Endothelial cell (in vitro differentiated cells): ENCODE data around the gene GJB4. TPM values are rescaled to one million over a fixed set of nuclear protein-coding genes. Genes with fewer than 3 reads are reported as not detected.

Experiments used
- DNase-seq: peaks from one replicate; pipeline ENCODE4 v3.0.0; 2021; ENCODE audit warnings: low spot score
- H3K27ac Mint-ChIP-seq: one replicate; pipeline ENCODE4 v1.8.0; 2021; ENCODE audit warnings: mixed read lengths, inconsistent platforms; ENCODE audit not compliant: unreplicated experiment
- H3K27me3 Mint-ChIP-seq: one replicate; pipeline ENCODE4 v1.8.0; 2021; ENCODE audit warnings: mild to moderate bottlenecking, moderate library complexity, mixed read lengths, inconsistent platforms; ENCODE audit not compliant: unreplicated experiment
- H3K36me3 Mint-ChIP-seq: one replicate; pipeline ENCODE4 v1.8.0; 2021; ENCODE audit warnings: mild to moderate bottlenecking, low read depth, mixed read lengths, inconsistent platforms; ENCODE audit not compliant: unreplicated experiment
- H3K4me1 Mint-ChIP-seq: one replicate; pipeline ENCODE4 v1.8.0; 2021; ENCODE audit warnings: mild to moderate bottlenecking, mixed read lengths, inconsistent platforms; ENCODE audit not compliant: unreplicated experiment
- H3K4me3 Mint-ChIP-seq: one replicate; pipeline ENCODE4 v1.8.0; 2021; ENCODE audit warnings: mild to moderate bottlenecking, mixed read lengths, inconsistent platforms; ENCODE audit not compliant: unreplicated experiment
- H3K9me3 Mint-ChIP-seq: one replicate; pipeline ENCODE4 v1.8.0; 2021; ENCODE audit warnings: mixed read lengths, inconsistent platforms; ENCODE audit not compliant: unreplicated experiment
- total RNA-seq: library from RNA; stranded (reverse); fragmentation: NEBNext Ultra II Directional; extraction: Animal tissue kit (Norgen Biotek cat#: 25700); gene quantifications from one replicate; pipeline ENCODE4 v1.2.1, GENCODE V29; 2021; ENCODE audit not compliant: unreplicated experiment
- TF ChIP-seq, protein P1 (sequence below): fragments of 200-600 bp; sonication (generic); IDR thresholded peaks from one replicate; pipeline ENCODE4 v1.5.0; 2021; ENCODE audit warnings: antibody characterized with exemption; ENCODE audit not compliant: unreplicated experiment

GJB4 gene
- total RNA-seq, 1 donor from 2014 or later, result not detected

DNA sequence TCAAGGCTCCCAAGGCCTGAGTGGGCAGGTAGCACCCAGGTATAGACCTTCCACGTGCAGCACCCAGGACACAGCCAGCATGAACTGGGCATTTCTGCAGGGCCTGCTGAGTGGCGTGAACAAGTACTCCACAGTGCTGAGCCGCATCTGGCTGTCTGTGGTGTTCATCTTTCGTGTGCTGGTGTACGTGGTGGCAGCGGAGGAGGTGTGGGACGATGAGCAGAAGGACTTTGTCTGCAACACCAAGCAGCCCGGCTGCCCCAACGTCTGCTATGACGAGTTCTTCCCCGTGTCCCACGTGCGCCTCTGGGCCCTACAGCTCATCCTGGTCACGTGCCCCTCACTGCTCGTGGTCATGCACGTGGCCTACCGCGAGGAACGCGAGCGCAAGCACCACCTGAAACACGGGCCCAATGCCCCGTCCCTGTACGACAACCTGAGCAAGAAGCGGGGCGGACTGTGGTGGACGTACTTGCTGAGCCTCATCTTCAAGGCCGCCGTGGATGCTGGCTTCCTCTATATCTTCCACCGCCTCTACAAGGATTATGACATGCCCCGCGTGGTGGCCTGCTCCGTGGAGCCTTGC lies 1.7 kb downstream of the GJB4 start:
- H3K36me3 Mint-ChIP-seq, result no peaks in the 10 kb centered on the region
- no peak for DNase-seq
- H3K27me3 Mint-ChIP-seq, result peaks cover 2% of the 10 kb centered on the region
- H3K27ac Mint-ChIP-seq, result no peak overlapping the region
- no peaks in the 10 kb centered on the region for H3K4me1 Mint-ChIP-seq
- TF ChIP-seq, protein P1, sequence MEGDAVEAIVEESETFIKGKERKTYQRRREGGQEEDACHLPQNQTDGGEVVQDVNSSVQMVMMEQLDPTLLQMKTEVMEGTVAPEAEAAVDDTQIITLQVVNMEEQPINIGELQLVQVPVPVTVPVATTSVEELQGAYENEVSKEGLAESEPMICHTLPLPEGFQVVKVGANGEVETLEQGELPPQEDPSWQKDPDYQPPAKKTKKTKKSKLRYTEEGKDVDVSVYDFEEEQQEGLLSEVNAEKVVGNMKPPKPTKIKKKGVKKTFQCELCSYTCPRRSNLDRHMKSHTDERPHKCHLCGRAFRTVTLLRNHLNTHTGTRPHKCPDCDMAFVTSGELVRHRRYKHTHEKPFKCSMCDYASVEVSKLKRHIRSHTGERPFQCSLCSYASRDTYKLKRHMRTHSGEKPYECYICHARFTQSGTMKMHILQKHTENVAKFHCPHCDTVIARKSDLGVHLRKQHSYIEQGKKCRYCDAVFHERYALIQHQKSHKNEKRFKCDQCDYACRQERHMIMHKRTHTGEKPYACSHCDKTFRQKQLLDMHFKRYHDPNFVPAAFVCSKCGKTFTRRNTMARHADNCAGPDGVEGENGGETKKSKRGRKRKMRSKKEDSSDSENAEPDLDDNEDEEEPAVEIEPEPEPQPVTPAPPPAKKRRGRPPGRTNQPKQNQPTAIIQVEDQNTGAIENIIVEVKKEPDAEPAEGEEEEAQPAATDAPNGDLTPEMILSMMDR, result no peak
- no peaks in the 10 kb centered on the region for H3K9me3 Mint-ChIP-seq
- H3K4me3 Mint-ChIP-seq, result no peak overlapping the region

DNA sequence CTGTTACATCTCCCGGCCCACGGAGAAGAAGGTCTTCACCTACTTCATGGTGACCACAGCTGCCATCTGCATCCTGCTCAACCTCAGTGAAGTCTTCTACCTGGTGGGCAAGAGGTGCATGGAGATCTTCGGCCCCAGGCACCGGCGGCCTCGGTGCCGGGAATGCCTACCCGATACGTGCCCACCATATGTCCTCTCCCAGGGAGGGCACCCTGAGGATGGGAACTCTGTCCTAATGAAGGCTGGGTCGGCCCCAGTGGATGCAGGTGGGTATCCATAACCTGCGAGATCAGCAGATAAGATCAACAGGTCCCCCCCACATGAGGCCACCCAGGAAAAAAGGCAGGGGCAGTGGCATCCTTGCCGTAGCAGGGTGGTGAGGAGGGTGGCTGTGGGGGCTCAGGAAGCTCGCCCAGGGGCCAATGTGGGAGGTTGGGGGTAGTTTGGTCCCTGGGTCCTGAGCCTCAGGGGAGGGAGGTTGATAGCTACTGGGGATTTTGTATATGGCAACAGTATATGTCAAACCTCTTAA lies 2.3 kb downstream of the GJB4 start:
- Mint-ChIP-seq H3K9me3 (no peaks in the 10 kb centered on the region), H3K4me1 (no peaks in the 10 kb centered on the region), H3K4me3 (no peak overlapping the region), H3K36me3 (no peaks in the 10 kb centered on the region), H3K27me3 (peaks cover 2% of the 10 kb centered on the region), H3K27ac (no peak overlapping the region)
- DNase-seq, result no peak
- TF ChIP-seq, protein P1, result no peak

DNA sequence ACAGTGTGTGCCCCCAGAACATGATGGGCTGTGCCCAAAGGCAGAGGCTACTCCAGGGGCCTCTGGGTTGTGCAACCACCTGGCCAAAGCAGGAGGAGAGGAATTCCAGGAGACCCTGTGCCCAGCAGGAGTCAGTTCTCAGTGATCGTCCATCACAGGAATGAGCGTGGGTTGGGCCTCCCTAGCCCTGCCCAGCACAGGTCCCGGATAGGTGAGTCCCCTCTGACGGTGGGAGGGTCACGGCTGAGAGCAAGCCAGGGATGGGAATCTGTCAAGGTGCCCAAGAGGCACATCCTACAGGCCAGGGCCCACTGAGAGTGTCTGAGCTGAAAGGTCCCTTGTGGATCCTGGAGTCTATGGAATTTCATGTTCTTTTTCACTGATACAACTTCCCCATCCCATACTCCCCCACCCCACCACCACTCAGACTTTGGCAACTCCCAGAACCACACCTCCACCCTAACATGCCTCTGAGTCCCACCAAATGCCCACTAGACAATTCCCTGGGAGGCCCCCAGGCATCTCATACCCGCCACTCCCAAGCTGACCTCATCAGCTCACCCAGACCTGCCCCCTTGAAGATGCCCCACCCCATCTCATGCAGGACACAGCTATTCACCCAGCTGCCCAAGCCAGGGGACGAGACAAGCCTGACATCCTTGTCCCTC lies 3.1 kb downstream of the GJB4 start:
- H3K27ac Mint-ChIP-seq, result no peak overlapping the region
- no peak for DNase-seq
- no peaks in the 10 kb centered on the region for H3K9me3 Mint-ChIP-seq
- no peaks in the 10 kb centered on the region for H3K4me1 Mint-ChIP-seq
- TF ChIP-seq, protein P1, result no peak
- H3K27me3 Mint-ChIP-seq, result peaks cover 2% of the 10 kb centered on the region
- H3K4me3 Mint-ChIP-seq, result no peak overlapping the region
- H3K36me3 Mint-ChIP-seq, result no peaks in the 10 kb centered on the region

DNA sequence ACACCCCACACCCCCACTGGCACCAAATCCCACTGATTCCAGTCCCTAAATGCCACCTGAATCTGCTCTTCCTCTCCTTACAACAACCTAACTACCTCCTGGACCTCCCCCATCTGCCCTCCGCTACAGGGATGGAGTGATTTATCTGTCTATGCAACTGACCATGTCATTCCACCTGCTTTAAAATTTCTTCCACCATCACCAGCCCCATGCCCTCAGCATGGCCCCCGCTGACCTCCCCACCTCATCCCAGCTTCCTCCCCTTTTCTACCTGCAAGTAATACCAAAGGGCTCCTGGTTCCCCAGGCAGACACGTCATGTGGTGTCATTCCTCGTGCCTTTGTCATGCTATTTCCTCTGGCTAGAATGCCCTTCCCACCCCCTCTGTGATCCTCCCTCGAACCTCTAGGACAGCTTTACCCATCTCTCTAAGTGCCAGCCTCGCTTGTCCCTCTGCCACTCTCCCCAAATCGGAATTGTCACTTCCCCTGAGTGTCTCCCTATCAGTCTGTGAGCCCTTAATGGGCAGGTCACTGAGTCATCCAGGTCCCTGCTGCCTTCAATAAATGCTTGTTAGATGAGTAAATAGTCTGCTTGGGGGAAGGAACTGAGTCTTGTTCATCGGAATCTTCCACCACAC lies 3.7 kb downstream of the GJB4 start:
- DNase-seq, result no peak
- Mint-ChIP-seq H3K9me3 (no peaks in the 10 kb centered on the region), H3K4me3 (no peak overlapping the region), H3K4me1 (no peaks in the 10 kb centered on the region), H3K36me3 (no peaks in the 10 kb centered on the region), H3K27me3 (peaks cover 2% of the 10 kb centered on the region), H3K27ac (no peak overlapping the region)
- TF ChIP-seq, protein P1, result no peak

DNA sequence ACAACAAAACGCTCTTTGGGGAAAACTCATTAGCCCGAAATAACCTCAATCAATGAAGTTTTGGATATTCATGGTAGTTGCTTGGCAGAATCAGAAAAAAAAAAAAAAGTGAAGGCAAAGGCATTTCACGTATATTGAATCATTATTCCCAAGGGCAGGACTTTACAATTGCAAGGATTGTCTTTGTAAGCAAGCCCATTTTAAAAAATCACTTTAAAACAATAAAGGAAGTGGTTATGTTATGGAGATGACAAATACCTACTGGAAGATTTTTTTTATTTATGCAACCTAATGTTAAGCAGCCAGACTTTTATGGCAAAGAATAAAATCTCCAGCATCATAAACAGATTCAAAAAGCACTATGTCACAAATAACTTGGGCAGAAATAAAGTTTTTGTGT lies 9.3 kb downstream of the GJB4 start:
- no peak overlapping the region for H3K27ac Mint-ChIP-seq
- no peak for DNase-seq
- H3K27me3 Mint-ChIP-seq, result peaks cover 2% of the 10 kb centered on the region
- TF ChIP-seq, protein P1, result no peak
- no peaks in the 10 kb centered on the region for H3K9me3 Mint-ChIP-seq
- H3K4me3 Mint-ChIP-seq, result no peak overlapping the region
- H3K36me3 Mint-ChIP-seq, result no peaks in the 10 kb centered on the region
- no peaks in the 10 kb centered on the region for H3K4me1 Mint-ChIP-seq
